Fibroblast of mammary gland (primary cell): ENCODE results near the gene TMCO5A.
A peak's percentile ranks its signal among the peaks of the same experiment; 100 is the strongest.

Experiments used
- DNase-seq: peaks from one replicate; pipeline ENCODE4 v3.0.0-alpha.2; 2010; ENCODE audit warnings: low read depth
- H3K4me3 ChIP-seq: 2 replicates; pipeline ENCODE4 v1.5.1; 2011; ENCODE audit warnings: low read depth, mild to moderate bottlenecking, low read length, moderate library complexity; ENCODE audit not compliant: control insufficient read depth
- CTCF ChIP-seq: conservative IDR thresholded peaks from 2 replicates; pipeline ENCODE4 v1.5.1; 2011; ENCODE audit warnings: low read depth, low read length, inconsistent platforms; ENCODE audit not compliant: control insufficient read depth, insufficient read depth

TMCO5A gene

GRCh38 chr15:37900326-37901221, 33.9 kb upstream of the TMCO5A start:
- H3K4me3 ChIP-seq: no peak overlapping the region
- DNase-seq: peak; percentile 45
- no peak for TF ChIP-seq CTCF

GRCh38 chr15:37902126-37902525, 32.3 kb upstream of the TMCO5A start:
- no peak for DNase-seq
- no peak for TF ChIP-seq CTCF

GRCh38 chr15:37903919-37904625, 30.4 kb upstream of the TMCO5A start:
- DNase-seq: no peak
- TF ChIP-seq CTCF: no peak

More at GRCh38 chr15:37902126-37902525, 32.3 kb upstream of the TMCO5A start:
- H3K4me3 ChIP-seq: no peak overlapping the region

GRCh38 chr15:37907136-37907535, 27.3 kb upstream of the TMCO5A start:
- H3K4me3 ChIP-seq: no peak overlapping the region
- TF ChIP-seq CTCF: no peak
- DNase-seq: peak; percentile 45

More at GRCh38 chr15:37903919-37904625, 30.4 kb upstream of the TMCO5A start:
- H3K4me3 ChIP-seq: no peak overlapping the region

- no peak for TF ChIP-seq CTCF
- no peak overlapping the region for H3K4me3 ChIP-seq
- peak; percentile 27 for DNase-seq
Observed at GRCh38 chr15:37921527-37922385, 12.7 kb upstream of the TMCO5A start.

- no peak overlapping the region for H3K4me3 ChIP-seq
- no peak for TF ChIP-seq CTCF
- no peak for DNase-seq
Observed at GRCh38 chr15:37926136-37926535, 8.3 kb upstream of the TMCO5A start.
